CD4-positive, alpha-beta memory T cell (primary cell): Measurements from ENCODE around the gene MICALL2. TPM values are rescaled to one million over a fixed set of nuclear protein-coding genes. Genes with fewer than 3 reads are reported as not detected.

Experiments
- CTCF ChIA-PET: fragments of 350-600 bp; sonication (Branson Sonifier 250); formaldehyde crosslinking; loops from one replicate; lab custom pipeline; 2021; ENCODE audit warnings: inconsistent platforms; ENCODE audit not compliant: partially characterized antibody; lab: Charles Lee
- POLR2A ChIA-PET: fragments of 350-600 bp; sonication (Branson Sonifier 250); formaldehyde crosslinking; loops from one replicate; lab custom pipeline; 2021; ENCODE audit not compliant: partially characterized antibody; lab: Charles Lee
- DNase-seq, 5 donors: peaks; one replicate each; pipeline versions ENCODE4 v3.0.0 to v3.0.0-alpha.2; 2020 to 2022; ENCODE audit warnings: mixed read lengths in 1 of 5
- H3K27ac ChIP-seq: one replicate; pipeline ENCODE4 v1.7.0; 2013; ENCODE audit warnings: low read depth, low read length
- H3K27me3 ChIP-seq: 2 replicates; pipeline ENCODE4 v1.7.0; 2013; ENCODE audit warnings: mild to moderate bottlenecking, low read length, moderate library complexity; ENCODE audit not compliant: insufficient read depth
- H3K36me3 ChIP-seq: 2 replicates; pipeline ENCODE4 v1.7.0; 2013; ENCODE audit warnings: mild to moderate bottlenecking, low read length, moderate library complexity; ENCODE audit not compliant: insufficient read depth
- H3K4me1 ChIP-seq: 2 replicates; pipeline ENCODE4 v1.7.0; 2013; ENCODE audit warnings: mild to moderate bottlenecking, low read length, moderate library complexity; ENCODE audit not compliant: insufficient read depth
- H3K4me3 ChIP-seq, 2 donors: one replicate each; pipeline ENCODE4 v1.7.0; 2013; ENCODE audit warnings: low read length in 2 of 2, mild to moderate bottlenecking in 1 of 2
- H3K9me3 ChIP-seq, 2 donors: one replicate each; pipeline ENCODE4 v1.7.0; 2013; ENCODE audit warnings: low read length in 2 of 2, control low read depth in 1 of 2; ENCODE audit not compliant: control insufficient read depth in 1 of 2
- H3K27ac Mint-ChIP-seq, 7 donors: one replicate each; pipeline ENCODE4 v1.8.0; 2020 to 2021; ENCODE audit warnings: mixed read lengths in 7 of 7, mild to moderate bottlenecking in 6 of 7, inconsistent platforms in 3 of 7, moderate library complexity in 3 of 7
- H3K27me3 Mint-ChIP-seq, 2 donors: one replicate each; pipeline ENCODE4 v1.8.0; 2020 to 2021; ENCODE audit warnings: mixed read lengths in 2 of 2
- H3K36me3 Mint-ChIP-seq, 2 donors: one replicate each; pipeline ENCODE4 v1.8.0; 2020 to 2021; ENCODE audit warnings: mixed read lengths in 2 of 2, inconsistent platforms in 1 of 2, mild to moderate bottlenecking in 1 of 2
- H3K4me1 Mint-ChIP-seq, 4 donors: one replicate each; pipeline ENCODE4 v1.8.0; 2020 to 2021; ENCODE audit warnings: mixed read lengths in 4 of 4, mild to moderate bottlenecking in 1 of 4
- H3K4me3 Mint-ChIP-seq, 8 donors: one replicate each; pipeline ENCODE4 v1.8.0; 2020 to 2021; ENCODE audit warnings: mixed read lengths in 8 of 8, mild to moderate bottlenecking in 7 of 8, moderate library complexity in 6 of 8, inconsistent platforms in 3 of 8
- H3K9me3 Mint-ChIP-seq, 8 donors: one replicate each; pipeline ENCODE4 v1.8.0; 2020 to 2021; ENCODE audit warnings: mixed read lengths in 8 of 8, mild to moderate bottlenecking in 5 of 8, inconsistent platforms in 3 of 8, moderate library complexity in 1 of 8
- intact Hi-C: fragments of 100-400 bp; cut with micrococcal nuclease; formaldehyde crosslinking; loops from one replicate; pipeline ENCODE4 v1.15.1; 2023
- polyA plus RNA-seq, 2 donors: library from polyadenylated mRNA; unstranded; fragments of 300-500 nt; fragmentation: Illumina TruSeq; gene quantifications; one replicate each; pipeline ENCODE4 v1.2.3, GENCODE V29; 2021
- total RNA-seq, 2 experiments: library from RNA; stranded (reverse); gene quantifications; one replicate each; pipeline ENCODE4 v1.2.3, GENCODE V29; 2021

MICALL2 gene
- total and polyA plus RNA-seq, 4 experiments from 2014 or later, result 0.44 to 3.3 (median 2.6) TPM; not detected in 1

GRCh38 chr7:1421946-1422345, 37.3 kb downstream of the MICALL2 start:
- Histone ChIP-seq H3K4me1 (peaks cover 15% of the 10 kb centered on the region), H3K27me3 (no peaks in the 10 kb centered on the region), H3K36me3 (no peaks in the 10 kb centered on the region), H3K9me3 (no peaks in the 10 kb centered on the region), H3K27ac (no peak overlapping the region), H3K4me3 (no peak overlapping the region)
- no peak for DNase-seq
- H3K9me3 Mint-ChIP-seq, result no peaks in the 10 kb centered on the region
- peaks cover 13 to 17% (median 14%) of the 10 kb centered on the region in 4 donors for H3K4me1 Mint-ChIP-seq
- POLR2A ChIA-PET, result no interaction called here
- no peak overlapping the region for H3K27ac Mint-ChIP-seq
- H3K27me3 Mint-ChIP-seq, result peaks cover 3 to 9% of the 10 kb centered on the region in 2 donors
- intact Hi-C loops, result no loop called here
- no peak overlapping the region for H3K4me3 Mint-ChIP-seq
- CTCF ChIA-PET, result interaction anchor here (0.6 kb wide), 1 partner anchor 52 kb away, joined by 3 read pairs; no protein-coding TSS in a partner anchor
- no peaks in the 10 kb centered on the region for H3K36me3 Mint-ChIP-seq

- H3K4me1 ChIP-seq, result peaks cover 17% of the 10 kb centered on the region
- H3K4me3 ChIP-seq, result no peak overlapping the region
- ChIA-PET CTCF (no interaction called here), POLR2A (no interaction called here)
- Mint-ChIP-seq H3K36me3 (no peaks in the 10 kb centered on the region), H3K27me3 (peaks cover 3 to 9% of the 10 kb centered on the region in 2 donors), H3K4me1 (peaks cover 14 to 19% (median 17%) of the 10 kb centered on the region in 4 donors), H3K27ac (no peak overlapping the region), H3K4me3 (no peak overlapping the region), H3K9me3 (no peaks in the 10 kb centered on the region)
- H3K27ac ChIP-seq, result no peak overlapping the region
- intact Hi-C loops, result no loop called here
- DNase-seq, result no peak
- H3K9me3 ChIP-seq, result no peaks in the 10 kb centered on the region
- no peaks in the 10 kb centered on the region for H3K36me3 ChIP-seq
- no peaks in the 10 kb centered on the region for H3K27me3 ChIP-seq
These were observed 38.1 kb downstream of the MICALL2 start for GRCh38 chr7:1421020-1421790.

DNA sequence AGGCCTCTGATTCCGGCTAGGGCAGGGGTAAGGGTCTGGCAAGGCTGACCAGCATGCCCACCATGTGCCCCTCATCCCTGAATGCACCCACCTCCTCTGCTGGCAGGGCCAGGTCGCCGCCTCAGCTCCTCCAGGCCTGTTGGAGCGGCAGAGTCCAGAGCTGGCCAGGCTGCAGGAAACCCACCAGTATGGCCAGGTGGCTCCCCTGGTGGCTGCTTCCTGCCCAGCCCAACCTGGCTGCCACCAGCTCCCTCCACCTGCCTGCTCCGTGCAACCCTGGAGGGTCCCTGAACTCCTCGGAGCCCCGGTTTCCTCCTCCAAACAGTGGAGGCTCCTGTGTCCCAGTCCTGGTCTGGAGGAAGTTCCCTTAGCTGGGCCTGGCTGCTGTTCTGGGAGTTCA, 39.6 kb downstream of the MICALL2 start:
- ChIA-PET POLR2A (no interaction called here), CTCF (no interaction called here)
- Mint-ChIP-seq H3K4me1 (peaks cover 14 to 19% (median 18%) of the 10 kb centered on the region in 4 donors), H3K36me3 (no peaks in the 10 kb centered on the region), H3K27me3 (peaks cover 3 to 9% of the 10 kb centered on the region in 2 donors), H3K4me3 (no peak overlapping the region), H3K9me3 (no peaks in the 10 kb centered on the region), H3K27ac (no peak overlapping the region)
- H3K4me3 ChIP-seq, result no peak overlapping the region
- H3K27ac ChIP-seq, result no peak overlapping the region
- H3K4me1 ChIP-seq, result peaks cover 17% of the 10 kb centered on the region
- no peak for DNase-seq
- H3K9me3 ChIP-seq, result no peaks in the 10 kb centered on the region
- H3K36me3 ChIP-seq, result no peaks in the 10 kb centered on the region
- H3K27me3 ChIP-seq, result no peaks in the 10 kb centered on the region
- intact Hi-C loops, result no loop called here

DNA sequence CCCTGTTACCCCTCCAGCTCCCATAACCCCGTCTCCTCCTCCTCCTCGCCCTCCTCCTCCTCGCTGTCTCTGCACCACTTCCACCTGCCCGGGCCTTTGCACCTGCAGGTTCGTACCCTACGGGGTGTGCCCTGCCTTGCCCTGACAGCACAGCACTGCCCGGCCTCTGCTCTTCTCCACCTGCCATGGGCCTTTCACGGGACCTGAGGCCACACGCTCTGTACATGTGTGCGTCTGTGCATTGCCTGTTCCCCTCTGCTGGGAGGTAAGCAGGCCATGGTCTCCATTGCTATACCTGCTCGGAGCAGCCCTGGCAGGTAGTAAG, 40.0 kb downstream of the MICALL2 start:
- Mint-ChIP-seq H3K36me3 (no peaks in the 10 kb centered on the region), H3K4me1 (peaks cover 14 to 19% (median 18%) of the 10 kb centered on the region in 4 donors), H3K27me3 (peaks cover 3 to 9% of the 10 kb centered on the region in 2 donors), H3K4me3 (no peak overlapping the region), H3K27ac (no peak overlapping the region), H3K9me3 (no peaks in the 10 kb centered on the region)
- no peaks in the 10 kb centered on the region for H3K36me3 ChIP-seq
- POLR2A ChIA-PET, result no interaction called here
- H3K27ac ChIP-seq, result no peak overlapping the region
- CTCF ChIA-PET, result no interaction called here
- no peak overlapping the region for H3K4me3 ChIP-seq
- peaks cover 17% of the 10 kb centered on the region for H3K4me1 ChIP-seq
- intact Hi-C loops, result no loop called here
- H3K27me3 ChIP-seq, result no peaks in the 10 kb centered on the region
- H3K9me3 ChIP-seq, result no peaks in the 10 kb centered on the region
- DNase-seq, result no peak

DNA sequence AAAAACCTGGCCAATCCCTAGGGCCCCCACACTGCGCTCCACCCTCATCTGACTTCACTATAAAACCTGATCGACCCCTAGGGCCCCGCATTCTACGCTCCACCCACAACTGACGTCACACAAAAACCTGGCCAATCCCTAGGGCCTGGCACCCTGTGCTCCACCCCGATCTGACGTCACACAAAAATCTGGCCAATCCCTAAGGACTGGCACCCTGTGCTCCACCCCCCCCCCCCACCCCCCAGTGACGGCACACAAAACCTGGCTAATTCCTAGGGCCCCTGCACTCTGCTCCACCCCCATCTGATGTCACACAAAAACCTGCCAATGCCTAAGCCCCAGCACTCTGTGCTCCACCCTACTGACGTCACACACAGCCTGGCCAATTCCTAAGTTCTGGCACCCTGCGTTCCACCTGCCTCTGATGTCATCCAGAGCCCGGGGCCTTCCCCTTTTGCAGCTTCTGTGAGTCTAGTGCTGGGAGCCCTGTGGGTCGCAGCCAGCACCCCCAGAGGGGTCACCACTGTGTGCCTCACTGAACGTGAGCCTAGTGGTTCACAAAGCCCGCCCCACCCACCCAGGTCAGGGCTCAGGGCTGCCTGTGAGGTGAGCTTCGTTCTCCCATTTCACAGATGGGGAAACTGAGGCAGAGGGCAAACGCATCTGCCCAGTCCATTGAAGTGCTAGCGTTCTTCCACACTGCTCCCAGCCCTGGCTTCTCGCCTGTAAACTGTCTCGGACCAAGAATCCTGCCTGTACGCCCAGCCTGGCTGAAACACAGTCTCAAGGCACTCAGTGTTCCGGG, 40.6 kb downstream of the MICALL2 start:
- Mint-ChIP-seq H3K36me3 (no peaks in the 10 kb centered on the region), H3K4me3 (no peak overlapping the region), H3K9me3 (no peaks in the 10 kb centered on the region), H3K4me1 (peaks cover 14 to 19% (median 18%) of the 10 kb centered on the region in 4 donors), H3K27ac (peak overlapping the region in 3 of 7 donors; percentile 5 to 81 (median 70)), H3K27me3 (peaks cover 3 to 5% of the 10 kb centered on the region in 2 donors)
- no peaks in the 10 kb centered on the region for H3K36me3 ChIP-seq
- CTCF ChIA-PET, result interaction anchor here (1.5 kb wide), 2 partner anchors 10 to 13 kb away, joined by 4 to 16 read pairs; no protein-coding TSS in a partner anchor
- intact Hi-C loops, result no loop called here
- DNase-seq, result no peak
- H3K27me3 ChIP-seq, result no peaks in the 10 kb centered on the region
- H3K9me3 ChIP-seq, result no peaks in the 10 kb centered on the region
- H3K27ac ChIP-seq, result no peak overlapping the region
- POLR2A ChIA-PET, result interaction anchor here (0.7 kb wide), 1 partner anchor 30 kb away, joined by 3 read pairs; no protein-coding TSS in a partner anchor
- H3K4me3 ChIP-seq, result no peak overlapping the region
- peaks cover 17% of the 10 kb centered on the region for H3K4me1 ChIP-seq

DNA sequence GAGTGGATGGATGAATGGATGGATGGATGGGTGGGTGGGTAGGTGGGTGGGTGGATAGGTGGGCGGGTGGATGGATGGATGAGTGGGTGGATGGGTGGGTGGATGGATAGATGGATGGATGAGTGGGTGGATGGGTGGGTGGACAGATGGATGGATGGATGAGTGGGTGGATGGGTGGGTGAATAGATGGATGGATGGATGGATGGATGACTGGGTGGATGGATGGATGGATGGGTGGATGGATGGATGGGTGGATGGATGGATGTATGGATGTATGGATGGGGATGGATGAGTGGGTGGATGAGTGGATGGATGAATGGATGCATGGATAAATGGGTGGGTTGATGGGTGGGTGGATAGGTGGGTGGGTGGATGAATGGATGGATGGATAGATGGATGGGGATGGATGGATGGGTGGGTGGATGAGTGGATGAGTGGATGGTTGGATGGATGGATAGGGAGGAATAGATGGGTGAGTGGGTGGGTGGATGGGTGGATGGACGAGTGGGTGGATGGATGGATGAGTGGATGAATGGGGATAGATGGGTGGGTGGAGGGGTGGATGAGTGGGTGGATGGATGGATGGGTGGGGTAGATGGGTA, 43.8 kb downstream of the MICALL2 start:
- Mint-ChIP-seq H3K9me3 (no peaks in the 10 kb centered on the region), H3K4me1 (peaks cover 16 to 24% (median 22%) of the 10 kb centered on the region in 4 donors), H3K4me3 (no peak overlapping the region), H3K36me3 (no peaks in the 10 kb centered on the region), H3K27me3 (no peaks in the 10 kb centered on the region), H3K27ac (no peak overlapping the region)
- DNase-seq, result no peak
- POLR2A ChIA-PET, result no interaction called here
- Histone ChIP-seq H3K4me3 (no peak overlapping the region), H3K36me3 (no peaks in the 10 kb centered on the region), H3K4me1 (peaks cover 28% of the 10 kb centered on the region), H3K9me3 (no peaks in the 10 kb centered on the region), H3K27me3 (no peaks in the 10 kb centered on the region), H3K27ac (no peak overlapping the region)
- CTCF ChIA-PET, result interaction anchor here (0.7 kb wide), 1 partner anchor 48 kb away, joined by 3 read pairs; no protein-coding TSS in a partner anchor
- intact Hi-C loops, result no loop called here
